H1 (cell line): ENCODE results near the gene LRBA. TPM values are rescaled to one million over a fixed set of nuclear protein-coding genes. Genes with fewer than 3 reads are reported as not detected.

Source experiments
- CTCF ChIA-PET: fragments of 300-600 bp; sonication (Branson Sonifier 250); formaldehyde crosslinking; loops from one replicate; lab custom pipeline; 2021; ENCODE audit not compliant: partially characterized antibody; lab: Charles Lee
- POLR2A ChIA-PET: fragments of 300-600 bp; sonication (Branson Sonifier 250); formaldehyde crosslinking; loops from one replicate; lab custom pipeline; 2021; ENCODE audit warnings: inconsistent platforms; ENCODE audit not compliant: partially characterized antibody; lab: Charles Lee
- DNase-seq, 2 experiments: peaks; one replicate each; pipeline versions ENCODE4 v3.0.0 to v3.0.0-alpha.2; 2010 to 2022; ENCODE audit warnings: low spot score in 2 of 2, low read depth in 1 of 2, mixed read lengths in 1 of 2
- FAIRE-seq: peaks from 2 replicates; lab custom pipeline; 2011; peaks lifted over from hg19 to GRCh38; lab: Jason Lieb, UNC
- H2AFZ ChIP-seq: 2 replicates; pipeline ENCODE4 v1.8.1; 2012; ENCODE audit warnings: low read length, inconsistent platforms
- H2AK5ac ChIP-seq: 2 replicates; pipeline ENCODE4 v1.6.1; 2013; ENCODE audit warnings: low read depth, low read length
- H2BK120ac ChIP-seq: replicated peaks from 2 replicates; pipeline ENCODE3; 2013; ENCODE audit warnings: low read depth, low read length, inconsistent platforms
- H2BK12ac ChIP-seq: 2 replicates; pipeline ENCODE4 v1.6.1; 2013; ENCODE audit warnings: low read depth, low read length
- H2BK15ac ChIP-seq: 2 replicates; pipeline ENCODE4 v1.6.1; 2013; ENCODE audit warnings: low read length
- H2BK20ac ChIP-seq: 2 replicates; pipeline ENCODE4 v1.6.1; 2013; ENCODE audit warnings: low read length
- H2BK5ac ChIP-seq: 2 replicates; pipeline ENCODE4 v1.6.1; 2013; ENCODE audit warnings: low read depth, low read length
- H3K14ac ChIP-seq: 2 replicates; pipeline ENCODE4 v1.6.1; 2013; ENCODE audit warnings: inconsistent platforms; ENCODE audit not compliant: insufficient read length
- H3K18ac ChIP-seq: 2 replicates; pipeline ENCODE4 v1.6.1; 2013; ENCODE audit warnings: low read length; ENCODE audit errors: extremely low read depth
- H3K23ac ChIP-seq: 2 replicates; pipeline ENCODE4 v1.6.1; 2013; ENCODE audit warnings: inconsistent platforms; ENCODE audit not compliant: insufficient read length
- H3K23me2 ChIP-seq: 2 replicates; pipeline ENCODE4 v1.6.1; 2013; ENCODE audit warnings: low read depth, low read length
- H3K27ac ChIP-seq: 2 replicates; pipeline ENCODE4 v1.6.1; 2011; ENCODE audit warnings: low read depth, low read length, inconsistent platforms
- H3K27me3 ChIP-seq, 4 experiments: replicated peaks in 1 of 4; 1 replicate in 1 of 4; 2 replicates in 3 of 4; pipeline versions ENCODE4 v1.6.1 to v1.8.1; 2011 to 2013; ENCODE audit warnings: low read length in 3 of 4, mild to moderate bottlenecking in 3 of 4, inconsistent platforms in 2 of 4, mixed read lengths in 2 of 4, moderate library complexity in 1 of 4; ENCODE audit not compliant: control insufficient read depth in 3 of 4, insufficient read depth in 3 of 4; ENCODE audit errors: extremely low read depth in 1 of 4
- H3K36me3 ChIP-seq, 4 experiments: 2 replicates each; pipeline versions ENCODE4 v1.6.1 to v1.8.1; 2011 to 2013; ENCODE audit warnings: mild to moderate bottlenecking in 4 of 4, low read length in 3 of 4, moderate library complexity in 2 of 4, control low read depth in 1 of 4, inconsistent platforms in 1 of 4; ENCODE audit not compliant: insufficient read depth in 4 of 4, control insufficient read depth in 2 of 4
- H3K4ac ChIP-seq: replicated peaks from 2 replicates; pipeline ENCODE3; 2013; ENCODE audit warnings: low read length, low read depth, mixed read lengths, inconsistent platforms; ENCODE audit not compliant: insufficient read length
- H3K4me1 ChIP-seq, 4 experiments: replicated peaks in 1 of 4; 1 replicate in 1 of 4; 2 replicates in 3 of 4; pipeline versions ENCODE4 v1.6.1 to v1.8.1; 2011 to 2013; ENCODE audit warnings: low read length in 3 of 4, inconsistent platforms in 2 of 4, mixed read lengths in 1 of 4; ENCODE audit not compliant: insufficient read depth in 4 of 4, control insufficient read depth in 3 of 4
- H3K4me2 ChIP-seq, 2 experiments: 2 replicates each; pipeline versions ENCODE4 v1.6.1 to v1.8.1; 2011 to 2013; ENCODE audit warnings: low read depth in 2 of 2, low read length in 2 of 2, control low read depth in 1 of 2, inconsistent platforms in 1 of 2, mild to moderate bottlenecking in 1 of 2; ENCODE audit not compliant: insufficient read depth in 1 of 2
- H3K4me3 ChIP-seq, 4 experiments: fragments of 200-600, 300-600 bp in 1 of 4; sonication (generic), shearing (Covaris generic), sonication (Bioruptor Twin) in 1 of 4; 2 replicates each; pipeline versions ENCODE4 v1.5.1 to v1.8.1; 2011 to 2016; ENCODE audit warnings: low read length in 4 of 4, low read depth in 3 of 4, control low read depth in 2 of 4, inconsistent platforms in 2 of 4, mild to moderate bottlenecking in 2 of 4, mixed read lengths in 1 of 4, moderate library complexity in 1 of 4; ENCODE audit not compliant: insufficient read depth in 2 of 4; ENCODE audit errors: extremely low read depth in 1 of 4
- H3K56ac ChIP-seq: replicated peaks from 2 replicates; pipeline ENCODE3; 2013; ENCODE audit warnings: low read depth, mild to moderate bottlenecking, mixed read lengths, low read length, inconsistent platforms; ENCODE audit not compliant: insufficient read length
- H3K79me1 ChIP-seq: 2 replicates; pipeline ENCODE4 v1.6.1; 2013; ENCODE audit warnings: low read depth, low read length, control low read depth
- H3K79me2 ChIP-seq, 2 experiments: 2 replicates each; pipeline versions ENCODE4 v1.6.1 to v1.8.1; 2012 to 2013; ENCODE audit warnings: low read length in 2 of 2, mild to moderate bottlenecking in 2 of 2, inconsistent platforms in 1 of 2; ENCODE audit not compliant: insufficient read depth in 2 of 2, control insufficient read depth in 1 of 2
- H3K9ac ChIP-seq, 4 experiments: replicated peaks in 1 of 4; 1 replicate in 1 of 4; 2 replicates in 3 of 4; pipeline versions ENCODE4 v1.6.1 to v1.8.1; 2011 to 2013; ENCODE audit warnings: low read depth in 3 of 4, low read length in 3 of 4, control low read depth in 2 of 4, mild to moderate bottlenecking in 2 of 4, moderate library complexity in 2 of 4, inconsistent platforms in 1 of 4; ENCODE audit errors: extremely low read depth in 1 of 4
- H3K9me3 ChIP-seq, 2 experiments: 2 replicates each; pipeline versions ENCODE4 v1.6.1 to v1.8.1; 2012 to 2013; ENCODE audit warnings: mild to moderate bottlenecking in 2 of 2, moderate library complexity in 2 of 2, control low read depth in 1 of 2, inconsistent platforms in 1 of 2, low read depth in 1 of 2, low read length in 1 of 2, mixed read lengths in 1 of 2; ENCODE audit not compliant: insufficient read depth in 2 of 2
- H4K20me1 ChIP-seq, 2 experiments: replicated peaks in 1 of 2; 2 replicates each; pipeline versions ENCODE3 to v1.8.1; 2011 to 2013; ENCODE audit warnings: inconsistent platforms in 2 of 2, low read length in 2 of 2, mild to moderate bottlenecking in 1 of 2; ENCODE audit not compliant: insufficient read depth in 2 of 2, control insufficient read depth in 1 of 2
- H4K5ac ChIP-seq: 2 replicates; pipeline ENCODE4 v1.6.1; 2013; ENCODE audit warnings: low read length, low read depth, mixed read lengths, inconsistent platforms; ENCODE audit not compliant: insufficient read length
- H4K8ac ChIP-seq: 2 replicates; pipeline ENCODE4 v1.8.0; 2013; ENCODE audit warnings: mild to moderate bottlenecking, moderate library complexity, low read length, inconsistent platforms; ENCODE audit not compliant: insufficient read depth; ENCODE audit errors: extremely low read depth
- H4K91ac ChIP-seq: replicated peaks from 2 replicates; pipeline ENCODE3; 2013; ENCODE audit warnings: low read length, mixed read lengths, inconsistent platforms; ENCODE audit not compliant: insufficient read length
- CBX5 ChIP-seq: fragments of 300-800, 300-1000 bp; sonication (generic); IDR thresholded peaks from 2 replicates; pipeline ENCODE4 v1.7.1; 2016; ENCODE audit warnings: antibody characterized with exemption, low read length, low read depth
- CBX8 ChIP-seq: fragments of 300-800, 300-1000 bp; sonication (generic); IDR thresholded peaks from 2 replicates; pipeline ENCODE4 v1.7.1; 2016; ENCODE audit warnings: low read depth, low read length, borderline replicate concordance
- CHD2 ChIP-seq: IDR thresholded peaks from 2 replicates; pipeline ENCODE4 v1.6.1; 2012; ENCODE audit warnings: low read length, improper control_type of control experiment
- EGR1 ChIP-seq: IDR thresholded peaks from 2 replicates; pipeline ENCODE4 v1.6.1; 2011; ENCODE audit warnings: low read depth, low read length, borderline replicate concordance
- HDAC6 ChIP-seq: IDR thresholded peaks from one replicate; pipeline ENCODE4 v1.7.1; 2012; ENCODE audit warnings: low read depth, mild to moderate bottlenecking, inconsistent platforms, low read length, moderate library complexity
- KDM4A ChIP-seq: IDR thresholded peaks from one replicate; pipeline ENCODE4 v1.7.1; 2012; ENCODE audit warnings: low read depth, mild to moderate bottlenecking, moderate library complexity, low read length, inconsistent platforms; ENCODE audit not compliant: severe bottlenecking
- RFX5 ChIP-seq: IDR thresholded peaks from 2 replicates; pipeline ENCODE4 v1.6.1; 2011; ENCODE audit warnings: low read depth, low read length, improper control_type of control experiment, borderline replicate concordance
- SIN3A ChIP-seq, 2 experiments: IDR thresholded peaks in 1 of 2; conservative IDR thresholded peaks in 1 of 2; 2 replicates each; pipeline ENCODE4 v1.6.1; 2011 to 2012; ENCODE audit warnings: low read length in 2 of 2, improper control_type of control experiment in 1 of 2, low read depth in 1 of 2, mild to moderate bottlenecking in 1 of 2
- SIX5 ChIP-seq: IDR thresholded peaks from 2 replicates; pipeline ENCODE4 v1.6.1; 2011; ENCODE audit warnings: mild to moderate bottlenecking, low read depth, low read length
- TAF7 ChIP-seq: optimal IDR thresholded peaks from 2 replicates; pipeline ENCODE3; 2011; ENCODE audit warnings: low read depth, mild to moderate bottlenecking, inconsistent platforms, low read length, moderate library complexity, borderline replicate concordance
- TBP ChIP-seq: IDR thresholded peaks from 2 replicates; pipeline ENCODE4 v1.6.1; 2011; ENCODE audit warnings: low read depth, low read length, improper control_type of control experiment
- ZNF274 ChIP-seq: IDR thresholded peaks from 2 replicates; pipeline ENCODE4 v1.7.0; 2012; ENCODE audit warnings: low read length, borderline replicate concordance; ENCODE audit errors: extremely low read depth
- WGBS, 2 experiments: shearing (Covaris generic) in 1 of 2; methylation state at CpG; one replicate each; pipeline versions ENCODE4 v1.1.6 to v1.1.7; 2013 to 2015; ENCODE audit warnings: low lambda C conversion rate in 2 of 2, mixed read lengths in 2 of 2, inconsistent platforms in 1 of 2, low coverage in 1 of 2, missing lambda C conversion rate in 1 of 2; ENCODE audit not compliant: insufficient replicate concordance in 2 of 2, insufficient coverage in 1 of 2, insufficient read length in 1 of 2; ENCODE audit errors: extremely low coverage in 1 of 2, missing lambda C conversion rate in 1 of 2; 5-methylcytosine and 5-hydroxymethylcytosine counted together
- polyA plus RNA-seq, 7 experiments: library from polyadenylated mRNA; depleted of rRNA in 3 of 7; stranded (reverse) in 5 of 7; unstranded in 2 of 7; fragments of >200 nt in 5 of 7; fragments of 200-250 nt in 2 of 7; gene quantifications; 1 replicate in 5 of 7; 2 replicates in 1 of 7; 4 replicates in 1 of 7; pipeline versions ENCODE4 v1.2.1 to v1.2.3, GENCODE V29; 2011 to 2013; ENCODE audit warnings: missing spikeins in 2 of 7, mixed read lengths in 2 of 7
- total RNA-seq: library from RNA; stranded (reverse); fragmentation: NEBNext Ultra II Directional; extraction: Animal tissue kit (Norgen Biotek cat#: 25700); gene quantifications from 2 replicates; pipeline ENCODE4 v1.2.1, GENCODE V29; 2021
- TF ChIP-seq, protein P1 (sequence below): IDR thresholded peaks from 2 replicates; pipeline ENCODE4 v1.6.1; 2011; ENCODE audit warnings: low read length, improper control_type of control experiment

LRBA gene
- total and polyA plus RNA-seq, 2 of the 8 experiments (the other 6 are each of a cell fraction or from before 2014, with no cell fraction given) = 54.6 to 83.2 TPM

DNA sequence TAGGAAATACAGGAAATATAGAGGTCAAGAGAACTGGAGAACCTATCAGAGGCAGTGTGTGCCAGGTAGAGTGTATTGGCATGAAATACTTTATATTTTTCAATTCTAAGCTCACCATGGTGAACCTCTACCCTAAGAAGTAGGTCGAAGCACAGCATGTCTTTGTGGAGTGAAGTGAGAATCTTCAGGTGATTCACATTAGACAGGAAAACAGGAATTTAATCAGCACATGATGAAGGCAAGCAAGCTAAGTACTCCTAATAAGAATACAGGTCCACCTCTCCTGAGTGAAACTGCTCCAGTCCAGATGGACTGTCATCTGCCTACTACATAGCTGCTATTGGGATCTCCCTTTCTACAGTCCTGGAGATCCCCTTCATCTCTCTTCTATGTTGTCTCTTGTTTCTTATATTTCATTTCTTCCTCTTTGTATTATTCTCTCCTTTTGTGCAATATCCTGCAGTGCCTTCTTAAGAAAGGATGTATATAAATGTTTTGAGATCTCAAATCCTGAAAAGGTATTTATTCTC is 159.0 kb downstream of the LRBA start:
- WGBS, 2 experiments = 85% methylated on average over 1 of the region's 1 CpG; no CpG with 5 or more reads in 1 of the 2 experiments
- TF ChIP-seq CBX8 (no peak), SIN3A (conservative IDR thresholded peaks at IDR 0.05 in 1 of 2, IDR thresholded peaks at IDR 0.05 in 1 of 2; ENCODE audit: low read depth in 1 of 2, low read length in 2 of 2) (no peak), EGR1 (no peak), ZNF274 (no peak), SIX5 (no peak), HDAC6 (no peak), TAF7 (no peak), CBX5 (no peak), RFX5 (no peak), KDM4A (no peak), TBP (no peak), CHD2 (no peak)
- TF ChIP-seq, protein P1, sequence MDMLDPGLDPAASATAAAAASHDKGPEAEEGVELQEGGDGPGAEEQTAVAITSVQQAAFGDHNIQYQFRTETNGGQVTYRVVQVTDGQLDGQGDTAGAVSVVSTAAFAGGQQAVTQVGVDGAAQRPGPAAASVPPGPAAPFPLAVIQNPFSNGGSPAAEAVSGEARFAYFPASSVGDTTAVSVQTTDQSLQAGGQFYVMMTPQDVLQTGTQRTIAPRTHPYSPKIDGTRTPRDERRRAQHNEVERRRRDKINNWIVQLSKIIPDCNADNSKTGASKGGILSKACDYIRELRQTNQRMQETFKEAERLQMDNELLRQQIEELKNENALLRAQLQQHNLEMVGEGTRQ = no peak

More for the DNA sequence above, 159.0 kb downstream of the LRBA start:
- no peak overlapping the region for H3K4me2 ChIP-seq
- no peak overlapping the region for H2BK12ac ChIP-seq
- H4K20me1 ChIP-seq = no peaks in the 10 kb centered on the region
- H3K4me3 ChIP-seq = no peak overlapping the region
- no peaks in the 10 kb centered on the region for H3K4me1 ChIP-seq
- H2BK120ac ChIP-seq = no peak overlapping the region
- no peak overlapping the region for H3K27ac ChIP-seq
- H2BK15ac ChIP-seq = no peak overlapping the region
- no peak for DNase-seq
- no peak overlapping the region for H2BK5ac ChIP-seq
- no peaks in the 10 kb centered on the region for H3K23me2 ChIP-seq
- H3K79me2 ChIP-seq = no peaks in the 10 kb centered on the region
- H4K8ac ChIP-seq = no peak overlapping the region
- no peak overlapping the region for H3K18ac ChIP-seq
- ChIA-PET CTCF (interaction anchor here (0.6 to 1.9 kb wide), 4 partner anchors 9 to 256 kb away, joined by 3 to 10 read pairs (median 4); no protein-coding TSS in a partner anchor), POLR2A (interaction anchor here (0.8 kb wide), 1 partner anchor 123 kb away, joined by 4 read pairs; no protein-coding TSS in a partner anchor)
- no peak overlapping the region for H2AFZ ChIP-seq
- H3K23ac ChIP-seq = no peak overlapping the region
- no peak overlapping the region for H3K9ac ChIP-seq
- H4K91ac ChIP-seq = no peak overlapping the region
- no peak overlapping the region for H4K5ac ChIP-seq
- no peak for FAIRE-seq
- no peak overlapping the region for H3K4ac ChIP-seq
- no peak overlapping the region for H2AK5ac ChIP-seq
- no peaks in the 10 kb centered on the region for H3K79me1 ChIP-seq
- H3K14ac ChIP-seq = no peak overlapping the region
- H3K9me3 ChIP-seq = no peaks in the 10 kb centered on the region
- peaks cover 0 to 11% (median 5%) of the 10 kb centered on the region in 4 experiments; a peak in 4 of 8 replicates for H3K36me3 ChIP-seq
- H3K27me3 ChIP-seq = no peaks in the 10 kb centered on the region
- H2BK20ac ChIP-seq = no peak overlapping the region
- H3K56ac ChIP-seq = no peak overlapping the region
